Measurements from ENCODE around the gene CEP97.

GRCh38 chr3:101809178-101810021, 85.0 kb downstream of the CEP97 start:
- peak; percentile 72 to 85 for TF ChIP-seq CTCF (conservative IDR thresholded peaks at IDR 0.05; ENCODE audit: low read depth in 2 of 2)
- no peak for TF ChIP-seq EZH2phosphoT487 (IDR thresholded peaks at IDR 0.05; ENCODE audit: unreplicated experiment)
- TF ChIP-seq JUNB (IDR thresholded peaks at IDR 0.05; ENCODE audit: unreplicated experiment), result no peak
- TF ChIP-seq POLR2AphosphoS5 (IDR thresholded peaks at IDR 0.05; ENCODE audit: low read depth), result no peak
- no peak for TF ChIP-seq STAT1 (IDR thresholded peaks at IDR 0.05; ENCODE audit: unreplicated experiment)
